DND-41 (cell line): ENCODE data around the gene NEMP2.

Source experiments
- ATAC-seq: fragments of 200-7000 bp; cut with Tn5 transposase; 3 replicates; pipeline ENCODE4 v1.9.1; 2021; ENCODE audit warnings: low read depth; ENCODE audit not compliant: insufficient read depth
- DNase-seq: peaks from one replicate; pipeline ENCODE4 v3.0.0-alpha.2; 2020
- H2AFZ ChIP-seq: 2 replicates; pipeline ENCODE4 v1.6.0; 2012; ENCODE audit warnings: low read depth, low read length
- H3K27ac ChIP-seq: 2 replicates; pipeline ENCODE4 v1.5.1; 2012; ENCODE audit warnings: low read length, inconsistent platforms
- H3K27me3 ChIP-seq: fragments of 200-600 bp; sonication (generic); 2 replicates; pipeline ENCODE4 v1.6.0; 2012; ENCODE audit warnings: low read length, mild to moderate bottlenecking, inconsistent platforms; ENCODE audit not compliant: insufficient read depth, poor library complexity
- H3K36me3 ChIP-seq: 2 replicates; pipeline ENCODE4 v1.5.1; 2012; ENCODE audit warnings: low read length, inconsistent platforms; ENCODE audit not compliant: insufficient read depth
- H3K4me1 ChIP-seq: 2 replicates; pipeline ENCODE4 v1.5.1; 2012; ENCODE audit warnings: mild to moderate bottlenecking, low read length; ENCODE audit not compliant: insufficient read depth
- H3K4me2 ChIP-seq: 2 replicates; pipeline ENCODE4 v1.6.0; 2012; ENCODE audit warnings: mild to moderate bottlenecking, moderate library complexity, low read length, inconsistent platforms; ENCODE audit not compliant: insufficient read depth
- H3K4me3 ChIP-seq, 2 experiments: fragments of 200-600 bp in 1 of 2; shearing (Covaris generic) in 1 of 2; 2 replicates each; pipeline ENCODE4 v1.5.1; 2012 to 2016; ENCODE audit warnings: inconsistent platforms in 2 of 2, low read length in 2 of 2, mild to moderate bottlenecking in 2 of 2, low read depth in 1 of 2, moderate library complexity in 1 of 2
- H3K79me2 ChIP-seq: 2 replicates; pipeline ENCODE4 v1.6.0; 2012; ENCODE audit warnings: low read length, inconsistent platforms; ENCODE audit not compliant: insufficient read depth
- H3K9ac ChIP-seq: 2 replicates; pipeline ENCODE4 v1.6.0; 2012; ENCODE audit warnings: low read depth, mild to moderate bottlenecking, inconsistent platforms, low read length, moderate library complexity
- H3K9me3 ChIP-seq: 2 replicates; pipeline ENCODE4 v1.5.1; 2012; ENCODE audit warnings: low read length, moderate library complexity, mild to moderate bottlenecking, inconsistent platforms; ENCODE audit not compliant: insufficient read depth, severe bottlenecking
- H4K20me1 ChIP-seq: 2 replicates; pipeline ENCODE4 v1.6.0; 2012; ENCODE audit warnings: low read length; ENCODE audit not compliant: insufficient read depth
- CTCF ChIP-seq: IDR thresholded peaks from 2 replicates; pipeline ENCODE4 v1.5.1; 2012; ENCODE audit warnings: borderline replicate concordance, low read length, moderate library complexity, mild to moderate bottlenecking; ENCODE audit not compliant: poor library complexity, severe bottlenecking; ENCODE audit errors: extremely low read depth
- EZH2 ChIP-seq: IDR thresholded peaks from 3 replicates; pipeline ENCODE4 v1.6.1; 2012; ENCODE audit warnings: borderline replicate concordance, low read depth, mild to moderate bottlenecking, moderate library complexity, low read length, inconsistent platforms; ENCODE audit not compliant: severe bottlenecking

NEMP2 gene

GRCh38 chr2:190478572-190479195 is 55.8 kb downstream of the NEMP2 start:
- Histone ChIP-seq H3K27ac (no peak overlapping the region), H2AFZ (no peak overlapping the region), H3K27me3 (no peaks in the 10 kb centered on the region), H4K20me1 (no peaks in the 10 kb centered on the region), H3K9me3 (no peaks in the 10 kb centered on the region), H3K79me2 (no peaks in the 10 kb centered on the region), H3K36me3 (peaks cover 5% of the 10 kb centered on the region; the same call in 1 of the 2 replicates), H3K4me1 (no peaks in the 10 kb centered on the region), H3K9ac (no peak overlapping the region), H3K4me2 (no peak overlapping the region), H3K4me3 (no peak overlapping the region)
- TF ChIP-seq CTCF (no peak), EZH2 (no peak)
- ATAC-seq (no peak), DNase-seq (no peak)

GRCh38 chr2:190477661-190478454 is 56.7 kb downstream of the NEMP2 start:
- no peak overlapping the region for H3K4me3 ChIP-seq
- H3K79me2 ChIP-seq, result no peaks in the 10 kb centered on the region
- no peak overlapping the region for H3K27ac ChIP-seq
- no peaks in the 10 kb centered on the region for H4K20me1 ChIP-seq
- H3K36me3 ChIP-seq, result peaks cover 5% of the 10 kb centered on the region; the same call in 1 of the 2 replicates
- no peaks in the 10 kb centered on the region for H3K27me3 ChIP-seq
- no peak overlapping the region for H3K9ac ChIP-seq
- no peak for TF ChIP-seq CTCF
- H2AFZ ChIP-seq, result no peak overlapping the region
- H3K9me3 ChIP-seq, result no peaks in the 10 kb centered on the region
- DNase-seq (no peak), ATAC-seq (no peak; the same call in 2 of the 3 replicates)
- H3K4me2 ChIP-seq, result no peak overlapping the region
- H3K4me1 ChIP-seq, result no peaks in the 10 kb centered on the region

- Histone ChIP-seq H3K4me3 (no peak overlapping the region), H3K27ac (no peak overlapping the region), H3K4me1 (peaks cover 8% of the 10 kb centered on the region), H2AFZ (no peak overlapping the region), H3K36me3 (peaks cover 22% of the 10 kb centered on the region), H3K9me3 (peaks cover 3% of the 10 kb centered on the region), H3K79me2 (peaks cover 9% of the 10 kb centered on the region; the same call in 1 of the 2 replicates), H4K20me1 (no peaks in the 10 kb centered on the region), H3K9ac (no peak overlapping the region), H3K4me2 (no peak overlapping the region), H3K27me3 (no peaks in the 10 kb centered on the region)
- DNase-seq (no peak), ATAC-seq (no peak)
- TF ChIP-seq EZH2 (no peak), CTCF (no peak)
Observed at GRCh38 chr2:190470256-190470826, 64.2 kb downstream of the NEMP2 start.
